HepG2 (cell line): Measurements from ENCODE around the gene ZNF213. TPM values are rescaled to one million over a fixed set of nuclear protein-coding genes. Genes with fewer than 3 reads are reported as not detected.

ENCODE experiments used
- ATF4 ChIP-seq, 2 experiments: fragments of 450-650 bp in 1 of 2; sonication (generic) in 1 of 2; formaldehyde crosslinking; IDR thresholded peaks; 2 replicates each; pipeline versions ENCODE4 v1.5.0 to v1.8.0; 2020 to 2022; ENCODE audit warnings: mild to moderate bottlenecking in 1 of 2, missing genetic modification reagents in 1 of 2
- BRF2 ChIP-seq: sonication (generic); formaldehyde crosslinking; IDR thresholded peaks from 2 replicates; pipeline ENCODE4 v1.8.1; 2022; ENCODE audit warnings: mild to moderate bottlenecking, missing genetic modification reagents
- CHD4 ChIP-seq: fragments of 200-600 bp; sonication (generic); IDR thresholded peaks from 2 replicates; pipeline ENCODE4 v1.7.0; 2017; ENCODE audit warnings: mild to moderate bottlenecking, low read length, borderline replicate concordance
- HMGXB3 ChIP-seq: sonication (generic); formaldehyde crosslinking; IDR thresholded peaks from 2 replicates; pipeline ENCODE4 v1.4.0; 2020; ENCODE audit warnings: missing genetic modification reagents, borderline replicate concordance
- HOXA5 ChIP-seq: sonication (generic); formaldehyde crosslinking; IDR thresholded peaks from 2 replicates; pipeline ENCODE4 v1.4.0; 2020; ENCODE audit warnings: missing genetic modification reagents
- KDM2A ChIP-seq: sonication (generic); formaldehyde crosslinking; IDR thresholded peaks from 2 replicates; pipeline ENCODE4 v1.4.0; 2020; ENCODE audit warnings: low read depth, missing genetic modification reagents, borderline replicate concordance
- KMT2B ChIP-seq: IDR thresholded peaks from 2 replicates; pipeline ENCODE4 v1.6.1; 2016; ENCODE audit warnings: missing genetic modification reagents, missing compliant biosample characterization
- PBX2 ChIP-seq: IDR thresholded peaks from 2 replicates; pipeline ENCODE4 v1.6.1; 2016; ENCODE audit warnings: control low read depth
- RFX1 ChIP-seq: fragments of 450-650 bp; IDR thresholded peaks from 2 replicates; pipeline ENCODE4 v1.6.1; 2017
- SAFB2 ChIP-seq: sonication (generic); formaldehyde crosslinking; IDR thresholded peaks from 2 replicates; pipeline ENCODE4 v1.5.1; 2020; ENCODE audit warnings: missing genetic modification reagents, low read depth, mild to moderate bottlenecking, borderline replicate concordance
- SMAD9 ChIP-seq: sonication (generic); formaldehyde crosslinking; IDR thresholded peaks from 2 replicates; pipeline ENCODE4 v1.5.1; 2020; ENCODE audit warnings: mild to moderate bottlenecking, missing genetic modification reagents
- SOX6 ChIP-seq, 2 experiments: fragments of 450-650 bp in 1 of 2; sonication (generic) in 1 of 2; formaldehyde crosslinking in 1 of 2; IDR thresholded peaks; 2 replicates each; pipeline versions ENCODE4 v1.4.0 to v1.6.1; 2017 to 2020; ENCODE audit warnings: antibody characterized with exemption in 1 of 2, mild to moderate bottlenecking in 1 of 2, missing genetic modification reagents in 1 of 2
- SRY ChIP-seq: sonication (generic); formaldehyde crosslinking; IDR thresholded peaks from 2 replicates; pipeline ENCODE4 v1.8.0; 2022; ENCODE audit warnings: mild to moderate bottlenecking, missing genetic modification reagents
- ZBED4 ChIP-seq: sonication (generic); formaldehyde crosslinking; IDR thresholded peaks from 2 replicates; pipeline ENCODE4 v1.4.0; 2020; ENCODE audit warnings: missing genetic modification reagents, borderline replicate concordance
- ZBTB21 ChIP-seq: sonication (generic); formaldehyde crosslinking; IDR thresholded peaks from 2 replicates; pipeline ENCODE4 v1.4.0; 2020; ENCODE audit warnings: missing genetic modification reagents
- ZNF124 ChIP-seq: sonication (generic); formaldehyde crosslinking; IDR thresholded peaks from 2 replicates; pipeline ENCODE4 v1.4.0; 2020; ENCODE audit warnings: missing genetic modification reagents
- ZNF138 ChIP-seq: sonication (generic); formaldehyde crosslinking; IDR thresholded peaks from 2 replicates; pipeline ENCODE4 v1.5.0; 2020; ENCODE audit warnings: mild to moderate bottlenecking, low read depth, missing genetic modification reagents
- ZNF564 ChIP-seq: sonication (generic); formaldehyde crosslinking; IDR thresholded peaks from 2 replicates; pipeline ENCODE4 v1.8.1; 2023; ENCODE audit warnings: mild to moderate bottlenecking, missing genetic modification reagents
- polyA plus RNA-seq, 8 experiments: library from polyadenylated mRNA; depleted of rRNA in 3 of 8; stranded (reverse) in 7 of 8; unstranded in 1 of 8; fragments of >200 nt; fragmentation: Illumina TruSeq in 4 of 8; extraction: Trizol in 4 of 8; gene quantifications; 2 replicates each; pipeline versions ENCODE4 v1.2.1 to v1.2.3, GENCODE V29; 2011 to 2016; ENCODE audit warnings: low read depth in 4 of 8, missing spikeins in 1 of 8, mixed read lengths in 1 of 8; ENCODE audit not compliant: insufficient read depth in 1 of 8
- total RNA-seq, 5 experiments: library from RNA; depleted of rRNA; stranded (reverse); fragments of >200 nt; fragmentation: Illumina TruSeq; extraction: Trizol; gene quantifications; 2 replicates each; pipeline ENCODE4 v1.2.3, GENCODE V29; 2016; ENCODE audit warnings: low read depth in 1 of 5

ZNF213 gene
- total and polyA plus RNA-seq, 2 of the 13 experiments (the other 11 are each of a cell fraction or from before 2014, with no cell fraction given): 0.59 to 0.97 TPM

GRCh38 chr16:3171855-3172593 is 37.2 kb downstream of the ZNF213 start (continued):
- TF ChIP-seq HMGXB3 (CRISPR knock-in tag): no peak
- TF ChIP-seq RFX1: no peak
- no peak for TF ChIP-seq ZNF138
- TF ChIP-seq ZBED4 (CRISPR knock-in tag): no peak
- TF ChIP-seq ATF4 (CRISPR knock-in tag; IDR thresholded peaks at IDR 0.05): no peak
- no peak for TF ChIP-seq SRY (CRISPR knock-in tag)
- peak; percentile 79 for TF ChIP-seq KDM2A (CRISPR knock-in tag)
- TF ChIP-seq HOXA5 (CRISPR knock-in tag): 0 out of 2 replicates have a peak, but pooled peaks have one; percentile 37
- no peak for TF ChIP-seq SMAD9 (CRISPR knock-in tag)
- TF ChIP-seq CHD4: no peak
- TF ChIP-seq ZNF124 (CRISPR knock-in tag): no peak
- no peak for TF ChIP-seq SAFB2 (CRISPR knock-in tag)
- TF ChIP-seq KMT2B (CRISPR knock-in tag): no peak
- TF ChIP-seq BRF2 (CRISPR knock-in tag): no peak
- no peak for TF ChIP-seq SOX6 (IDR thresholded peaks at IDR 0.05)
- TF ChIP-seq SOX6 (CRISPR knock-in tag; IDR thresholded peaks at IDR 0.05): no peak
- no peak for TF ChIP-seq ZNF564 (CRISPR knock-in tag)
- TF ChIP-seq PBX2 (CRISPR knock-in tag): no peak
- TF ChIP-seq ZBTB21 (CRISPR knock-in tag): no peak
